Measurements from ENCODE around the gene SH3YL1. TPM values are rescaled to one million over a fixed set of nuclear protein-coding genes. Genes with fewer than 3 reads are reported as not detected.

SH3YL1 gene, protein sequence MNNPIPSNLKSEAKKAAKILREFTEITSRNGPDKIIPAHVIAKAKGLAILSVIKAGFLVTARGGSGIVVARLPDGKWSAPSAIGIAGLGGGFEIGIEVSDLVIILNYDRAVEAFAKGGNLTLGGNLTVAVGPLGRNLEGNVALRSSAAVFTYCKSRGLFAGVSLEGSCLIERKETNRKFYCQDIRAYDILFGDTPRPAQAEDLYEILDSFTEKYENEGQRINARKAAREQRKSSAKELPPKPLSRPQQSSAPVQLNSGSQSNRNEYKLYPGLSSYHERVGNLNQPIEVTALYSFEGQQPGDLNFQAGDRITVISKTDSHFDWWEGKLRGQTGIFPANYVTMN
- total RNA-seq: 13.4 TPM
- long read RNA-seq, partial matches to known transcripts: 2 of 5 reads
- long read RNA-seq, other reads (novel, unspliced or antisense): 3 of 5 reads

GRCh38 chr2:263774-264492 lies at the start of gene SH3YL1:
Gene SH3YL1, minus strand, starts transcription at chr2:264032. Its CDS starts 48 bp downstream, at chr2:263984.
- intact Hi-C loops (cut with micrococcal nuclease): no loop called here
- ATAC-seq (peak; percentile 38), DNase-seq (peak; percentile 51)

- ATAC-seq: no peak
Measured at GRCh38 chr2:310994-311393, 47.2 kb upstream of the SH3YL1 start.

GRCh38 chr2:309954-310510 lies 46.2 kb upstream of the SH3YL1 start:
- no peak for ATAC-seq
- DNase-seq: no peak
- intact Hi-C loops (cut with micrococcal nuclease): no loop called here

More at GRCh38 chr2:310994-311393, 47.2 kb upstream of the SH3YL1 start:
- intact Hi-C loops (cut with micrococcal nuclease): no loop called here
- no peak for DNase-seq

DNA sequence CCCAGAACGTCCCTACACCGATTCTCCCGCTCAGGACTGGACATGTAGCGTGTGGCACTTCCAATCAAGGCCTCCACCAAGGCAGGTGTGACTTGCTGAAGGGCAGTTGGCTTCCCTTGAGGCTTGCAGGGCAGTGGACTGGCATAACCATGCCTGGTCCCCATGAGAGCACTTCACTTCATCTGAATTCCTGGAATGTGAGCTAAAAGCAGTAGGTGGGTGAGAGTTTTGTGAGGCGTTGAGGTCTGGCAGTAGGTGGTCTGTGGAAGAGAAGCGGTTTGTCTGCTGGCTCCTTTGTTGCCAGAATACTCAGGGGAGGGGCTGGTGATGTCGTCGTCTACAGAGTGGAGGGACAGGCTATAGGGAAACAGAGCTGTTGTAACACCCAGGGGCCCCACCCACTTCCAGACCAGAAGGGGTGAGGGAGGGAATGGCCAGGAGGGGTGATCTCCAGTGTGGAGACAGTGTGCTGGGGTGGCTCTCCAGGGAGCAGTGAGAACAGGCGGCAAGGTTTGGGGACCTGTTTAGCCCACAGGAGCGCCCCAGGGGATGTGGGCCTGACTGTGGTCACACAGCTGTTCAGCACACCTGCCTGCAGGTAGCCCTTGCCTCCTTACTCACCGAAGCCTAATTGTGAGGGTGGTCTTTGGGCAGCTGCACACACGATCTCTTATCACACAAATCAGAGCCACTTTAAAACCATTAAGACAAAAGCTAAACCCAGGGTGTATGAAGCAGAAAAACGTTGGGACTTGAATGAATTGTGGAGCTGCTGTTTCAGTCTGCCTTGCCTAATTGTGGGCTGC lies 45.5 kb upstream of the SH3YL1 start:
- no peak for DNase-seq
- intact Hi-C loops (cut with micrococcal nuclease): no loop called here
- ATAC-seq: no peak

GRCh38 chr2:305366-305765 lies 41.5 kb upstream of the SH3YL1 start:
- DNase-seq: no peak
- intact Hi-C loops (cut with micrococcal nuclease): no loop called here
- no peak for ATAC-seq

DNA sequence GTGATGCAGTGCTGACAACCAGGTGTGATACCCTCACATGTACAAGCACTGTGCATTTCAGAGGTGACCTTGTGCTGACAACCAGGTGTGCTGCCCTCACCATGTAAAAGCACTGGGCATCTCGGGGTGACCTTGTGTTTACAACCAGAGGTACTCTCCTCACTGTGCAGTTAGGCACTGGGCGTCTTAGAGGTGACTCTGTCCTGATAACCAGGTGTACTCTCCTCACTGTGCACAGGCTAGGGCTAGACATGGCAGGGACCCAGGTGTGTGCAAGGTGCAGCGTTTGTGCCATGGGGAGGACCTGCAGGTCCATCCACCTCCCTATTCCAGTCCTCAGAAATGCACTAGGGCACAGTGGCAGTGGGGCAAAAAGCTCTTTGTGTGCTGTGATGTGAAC lies 32.5 kb upstream of the SH3YL1 start:
- DNase-seq (no peak), ATAC-seq (no peak)
- intact Hi-C loops (cut with micrococcal nuclease): no loop called here

DNA sequence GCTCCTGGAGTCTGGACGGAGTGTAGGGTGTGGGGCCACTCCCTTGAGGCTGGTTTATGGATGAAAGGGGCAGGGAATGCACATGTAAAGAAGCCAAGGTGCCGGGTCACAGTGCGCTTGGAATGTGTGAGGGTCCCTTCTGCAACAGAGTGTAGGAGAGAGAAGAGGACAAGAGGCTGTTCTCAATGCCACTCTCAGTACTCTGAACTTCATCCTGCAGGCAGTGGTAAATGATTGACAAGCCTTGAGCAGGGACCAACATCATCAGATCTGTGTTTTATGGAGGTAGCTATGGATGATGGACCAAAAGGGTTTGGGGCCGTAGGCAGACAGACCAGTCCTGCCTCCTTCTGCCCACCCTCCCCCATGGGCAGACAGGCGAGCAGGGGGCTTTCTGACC lies 31.3 kb upstream of the SH3YL1 start:
- intact Hi-C loops (cut with micrococcal nuclease): no loop called here
- ATAC-seq (no peak), DNase-seq (no peak)

- peak; percentile 83 for DNase-seq
- intact Hi-C loops (cut with micrococcal nuclease): no loop called here
- peak; percentile 92 for ATAC-seq
Measured at GRCh38 chr2:290090-290722, 26.4 kb upstream of the SH3YL1 start.

- DNase-seq (peak; percentile 37), ATAC-seq (peak; percentile 67)
- intact Hi-C loops (cut with micrococcal nuclease): no loop called here
Measured at GRCh38 chr2:289362-290089, 25.7 kb upstream of the SH3YL1 start.

DNA sequence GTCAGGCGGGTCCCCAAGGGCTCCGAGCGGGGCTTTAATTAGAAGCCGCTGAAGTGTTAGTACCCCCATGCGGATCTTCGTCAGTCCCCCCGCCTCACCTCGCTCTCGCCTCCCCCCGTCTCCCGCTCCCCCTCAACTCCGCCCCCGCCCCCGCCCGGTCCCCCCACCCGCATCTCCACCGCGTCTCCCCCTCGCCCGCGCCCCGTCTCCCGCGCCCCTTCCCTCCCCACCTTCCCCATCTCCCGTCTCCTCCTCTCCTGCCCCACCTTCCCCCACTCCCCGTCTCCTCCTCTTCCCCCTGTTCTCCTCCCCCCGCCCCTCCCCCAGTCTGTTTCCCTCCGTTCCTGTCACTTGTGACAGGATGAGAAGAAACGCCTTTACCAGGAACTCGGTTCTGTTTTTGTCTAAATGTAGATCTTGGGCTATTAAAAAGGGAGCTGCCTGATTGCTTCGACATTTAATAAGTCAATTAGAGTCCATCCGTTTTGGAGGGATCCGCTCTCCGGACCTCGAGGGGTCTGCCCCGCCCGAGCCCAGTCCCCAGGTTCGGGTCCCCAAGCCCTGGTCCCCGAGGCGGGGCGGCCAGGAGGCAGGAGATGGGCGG lies 25.0 kb upstream of the SH3YL1 start:
- DNase-seq: no peak
- no peak for ATAC-seq
- intact Hi-C loops (cut with micrococcal nuclease): no loop called here

GRCh38 chr2:287911-288757 lies 24.3 kb upstream of the SH3YL1 start, which contains the start of gene ALKAL2:
Gene ALKAL2, minus strand, starts transcription at chr2:288091. Its CDS starts 256 bp downstream, at chr2:287835.
- ATAC-seq (no peak), DNase-seq (peak; percentile 31)
- intact Hi-C loops (cut with micrococcal nuclease): no loop called here

DNA sequence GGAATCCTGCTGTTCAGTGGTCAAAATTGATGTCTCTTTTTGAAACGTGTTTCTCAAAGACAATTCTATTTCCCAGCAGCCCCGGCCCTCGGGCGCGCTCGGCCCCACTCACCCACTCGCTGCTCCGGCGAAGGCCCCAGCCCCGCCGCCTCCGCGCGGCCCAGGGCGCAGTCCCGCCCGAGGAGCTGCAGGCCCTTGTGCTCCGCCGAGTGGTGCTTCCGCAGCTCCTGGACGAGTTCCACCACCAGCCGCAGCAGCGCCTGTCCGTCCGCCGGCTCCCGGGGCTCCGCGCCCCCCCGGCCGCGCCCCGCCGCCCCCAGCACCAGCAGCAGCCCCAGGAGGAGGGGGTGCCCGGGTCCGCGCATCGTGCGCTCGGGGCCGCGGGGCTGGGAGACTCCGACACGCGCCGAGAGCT lies 23.6 kb upstream of the SH3YL1 start:
- DNase-seq (peak; percentile 50), ATAC-seq (peak; percentile 55)
- intact Hi-C loops (cut with micrococcal nuclease): no loop called here

GRCh38 chr2:286774-287392 lies 23.1 kb upstream of the SH3YL1 start:
- no peak for DNase-seq
- ATAC-seq: no peak
- intact Hi-C loops (cut with micrococcal nuclease): no loop called here

DNA sequence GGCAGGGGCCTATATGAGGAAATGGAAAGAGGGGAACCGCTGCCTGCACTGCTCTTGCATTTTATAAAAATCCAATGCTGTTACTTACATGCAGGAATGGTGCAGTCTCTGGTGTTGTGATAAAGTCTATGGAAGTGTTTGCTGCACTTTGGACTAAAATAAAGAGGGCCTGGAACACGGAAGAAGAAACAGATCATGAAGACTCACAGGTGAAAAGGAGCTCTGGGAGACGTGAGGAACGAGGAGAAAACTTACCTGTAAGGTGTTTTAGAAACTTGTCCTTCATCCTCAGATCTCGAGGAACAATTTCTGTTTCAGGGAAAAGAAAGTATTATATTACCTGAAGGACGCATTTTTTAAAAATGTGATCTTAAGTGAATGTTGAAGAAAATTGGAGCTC lies 22.2 kb upstream of the SH3YL1 start:
- intact Hi-C loops (cut with micrococcal nuclease): no loop called here
- ATAC-seq (no peak), DNase-seq (no peak)

GRCh38 chr2:285531-285930 lies 21.7 kb upstream of the SH3YL1 start:
- no peak for ATAC-seq
- no peak for DNase-seq
- intact Hi-C loops (cut with micrococcal nuclease): no loop called here

- DNase-seq: no peak
- intact Hi-C loops (cut with micrococcal nuclease): no loop called here
- ATAC-seq: no peak
Measured at GRCh38 chr2:284896-285492, 21.2 kb upstream of the SH3YL1 start.

Data from left ventricle myocardium superior (tissue), 1 donor.